GM21737 (cell line): ENCODE results near the gene FRYL.

Source experiments
- ATAC-seq: cut with Tn5 transposase; IDR thresholded peaks from one replicate; pipeline ENCODE4 v1.9.1; 2021; ENCODE audit warnings: mild to moderate bottlenecking, moderate library complexity; ENCODE audit not compliant: unreplicated experiment

FRYL gene

DNA sequence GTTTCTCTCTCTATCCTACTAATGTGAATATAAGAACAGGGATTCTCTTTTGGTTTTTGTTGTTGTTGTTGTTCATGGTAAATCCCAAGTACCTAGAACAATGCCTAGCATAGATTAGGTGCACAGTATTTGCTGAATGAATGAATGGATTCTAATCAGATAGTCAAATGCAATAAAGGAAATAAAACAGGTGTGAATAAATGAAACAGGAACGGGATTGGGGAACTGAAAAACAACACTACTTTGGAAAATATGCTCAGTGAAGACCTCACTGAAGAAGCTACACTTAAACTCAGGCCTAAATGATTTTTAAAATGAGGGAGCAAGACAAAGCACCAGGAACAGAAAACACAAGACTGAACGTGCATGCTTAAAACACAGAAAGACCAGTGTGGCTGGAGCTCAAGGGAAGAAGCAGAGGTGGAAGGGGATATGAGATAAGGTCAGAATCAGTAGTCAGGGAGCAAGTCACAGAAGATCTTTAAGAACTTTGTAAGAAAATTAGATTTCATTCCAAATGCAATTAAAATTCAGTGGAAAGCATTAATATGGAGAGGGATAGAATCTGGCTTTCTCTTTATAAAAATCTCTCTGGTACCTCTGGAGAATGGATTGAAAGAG lies 145.3 kb downstream of the FRYL start:
- no peak for ATAC-seq

DNA sequence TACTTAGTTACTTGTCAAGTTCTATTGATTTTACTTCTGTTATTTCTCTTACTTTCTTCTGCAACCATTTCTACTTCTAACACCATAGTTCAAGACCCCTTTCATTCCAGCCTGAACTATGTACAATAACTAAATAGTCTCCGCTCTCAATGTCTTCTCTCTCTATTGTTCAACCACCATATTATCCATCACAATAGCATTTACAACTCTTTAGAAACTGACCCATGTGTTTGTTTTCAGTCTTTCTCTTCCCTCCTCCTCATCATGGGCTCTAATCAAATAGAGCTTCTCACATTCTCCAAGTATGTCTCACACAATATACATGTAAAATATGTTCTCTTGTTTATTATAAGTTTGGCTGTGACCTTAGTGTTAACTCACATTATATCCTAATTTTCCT lies 146.4 kb downstream of the FRYL start:
- ATAC-seq, result no peak

DNA sequence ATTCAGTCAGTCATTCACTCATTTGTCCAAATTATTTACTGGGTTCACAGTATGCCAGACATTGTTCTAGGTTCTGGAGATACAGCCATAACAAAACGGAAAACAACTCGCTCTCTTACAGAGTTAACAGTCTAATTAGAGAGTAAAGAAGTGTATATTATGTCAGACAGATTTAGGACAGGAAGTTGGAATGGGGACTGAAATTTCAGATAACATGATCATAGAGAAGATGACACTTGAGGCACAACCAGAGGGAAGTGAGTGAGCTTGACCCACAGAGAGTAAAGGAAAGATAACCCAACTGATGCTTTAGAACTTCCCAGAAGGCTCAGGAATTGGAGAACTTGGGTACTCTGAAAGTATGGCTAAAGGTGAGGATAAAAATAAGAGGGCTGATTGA lies 150.6 kb downstream of the FRYL start:
- no peak for ATAC-seq

DNA sequence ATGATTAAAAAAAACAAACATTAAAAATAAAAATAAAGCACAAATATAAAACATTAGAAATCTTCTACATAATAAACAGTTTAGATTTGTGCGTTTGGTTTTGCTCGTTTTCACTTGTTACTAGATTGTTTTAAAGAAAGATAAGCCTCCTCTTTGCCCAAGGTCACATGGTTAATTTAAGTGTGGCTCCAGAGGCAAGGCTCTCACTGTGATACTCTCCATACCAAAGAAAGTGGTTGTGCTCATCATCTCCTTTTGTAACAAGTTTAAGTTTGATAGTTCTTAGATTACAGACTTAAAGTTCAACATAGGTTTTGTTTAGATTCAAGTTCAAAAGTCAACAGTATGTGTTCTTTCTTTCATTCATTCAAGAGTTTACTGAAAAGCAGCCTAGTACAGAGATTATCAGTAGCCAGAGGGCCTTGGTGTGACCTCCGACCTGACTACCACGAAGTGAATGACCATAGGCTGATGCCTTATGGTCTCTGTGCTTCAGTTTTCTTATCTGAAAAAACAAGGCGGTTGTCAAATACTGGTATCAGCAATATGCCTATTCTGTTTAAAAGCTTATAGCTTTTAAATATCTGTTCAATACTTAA lies 156.8 kb downstream of the FRYL start:
- no peak for ATAC-seq

DNA sequence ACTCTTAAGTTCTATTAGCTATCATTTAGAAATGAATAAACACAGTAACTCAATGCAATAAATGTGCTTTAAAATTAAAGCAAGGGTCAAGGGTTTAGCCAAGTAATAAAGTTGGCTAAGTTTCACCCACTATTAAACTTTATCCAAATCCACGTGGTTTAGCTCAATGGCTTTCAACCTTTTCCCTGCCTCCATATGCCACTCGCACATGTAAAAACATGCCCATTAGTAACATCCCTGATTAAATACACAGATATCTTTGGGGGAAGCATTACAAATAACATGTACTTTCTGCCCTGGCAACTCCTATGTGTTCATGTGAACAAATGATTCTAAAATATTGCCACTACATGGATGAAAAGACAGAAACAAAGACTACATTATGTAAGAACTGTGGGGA lies 159.2 kb downstream of the FRYL start:
- no peak for ATAC-seq

DNA sequence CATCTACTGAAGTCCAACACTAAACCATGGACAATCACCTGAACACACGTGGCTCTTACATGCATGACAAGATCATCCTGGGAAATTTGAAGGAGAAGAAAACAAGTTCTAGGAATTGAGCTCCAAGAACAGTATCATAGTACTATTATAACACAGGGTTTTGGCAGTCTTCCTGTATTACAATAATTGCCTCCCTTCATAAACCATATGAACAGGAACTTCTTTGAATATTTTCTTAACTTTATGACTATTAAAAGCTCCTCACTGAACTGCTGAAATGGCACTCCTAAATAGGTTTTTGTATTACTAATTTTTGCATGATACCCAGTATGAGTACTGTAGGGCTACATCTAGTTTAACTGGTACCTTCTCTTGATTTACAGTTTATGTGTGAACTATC lies 160.0 kb downstream of the FRYL start:
- ATAC-seq, result no peak

DNA sequence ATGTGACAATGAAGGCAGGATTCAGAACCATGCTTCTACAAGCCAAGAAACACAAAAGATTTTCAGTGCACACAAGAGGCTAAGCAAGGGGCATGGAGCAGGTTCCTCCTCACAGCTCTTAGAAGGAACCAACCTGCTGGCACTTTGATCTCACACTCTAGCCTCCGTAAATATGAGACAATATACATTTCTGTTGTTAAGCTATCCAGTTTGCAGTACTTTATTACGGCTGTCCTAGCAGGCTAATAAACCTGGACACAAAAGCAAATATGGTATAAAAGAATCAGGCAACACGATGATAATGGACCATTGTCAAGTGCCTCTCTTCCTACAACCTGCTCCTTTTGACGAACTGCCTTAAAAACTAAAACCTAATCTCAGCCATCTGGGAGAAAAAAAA lies 175.6 kb downstream of the FRYL start:
- ATAC-seq, result no peak

DNA sequence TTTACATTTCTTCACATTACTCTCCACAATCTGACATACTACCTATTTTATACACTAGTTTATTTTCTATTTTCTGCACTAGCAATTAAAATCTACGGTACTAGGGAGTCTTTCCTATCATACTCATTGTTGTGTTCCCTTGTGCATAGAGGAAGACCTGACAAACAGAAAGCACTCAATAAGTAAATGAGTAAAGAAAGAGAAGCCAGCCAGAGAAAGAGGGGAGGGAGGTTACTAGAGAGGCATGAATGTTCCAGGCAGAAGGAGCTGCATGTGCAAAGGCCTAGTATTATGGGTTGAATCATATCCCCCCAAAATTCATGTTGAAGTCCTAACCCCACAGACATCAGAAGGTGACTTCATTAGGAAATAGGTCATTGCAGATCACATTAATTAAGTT lies 176.0 kb downstream of the FRYL start:
- no peak for ATAC-seq

DNA sequence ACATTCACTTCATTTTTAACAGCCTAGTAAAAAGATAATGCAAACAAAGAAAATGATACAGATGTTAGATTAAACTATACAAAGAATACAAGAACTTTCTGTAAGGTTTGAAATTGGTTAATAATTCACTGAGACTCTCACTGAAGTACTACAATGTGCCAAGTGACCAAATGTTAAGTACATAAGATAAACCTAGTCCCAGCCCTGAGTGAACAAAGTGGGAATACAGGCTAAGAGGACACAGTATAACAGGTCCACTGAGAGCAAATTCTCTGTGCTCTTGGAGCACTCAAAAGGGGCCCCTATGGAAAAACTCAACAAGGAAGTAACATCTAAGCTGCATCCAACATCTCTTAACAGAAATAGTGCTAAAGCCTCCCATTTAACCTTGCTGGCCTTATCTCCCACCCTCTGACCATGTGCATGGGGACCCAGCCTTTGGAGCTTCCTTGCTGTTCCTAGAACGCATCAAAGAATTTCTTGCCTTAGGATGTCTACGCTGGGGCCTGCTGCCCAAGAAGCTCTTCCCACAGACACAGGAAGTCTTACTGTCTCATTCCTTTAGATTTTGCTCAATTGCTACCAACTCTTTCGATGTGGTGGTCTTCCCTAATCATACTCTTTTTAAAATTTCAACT lies 176.6 kb downstream of the FRYL start:
- ATAC-seq, result no peak

DNA sequence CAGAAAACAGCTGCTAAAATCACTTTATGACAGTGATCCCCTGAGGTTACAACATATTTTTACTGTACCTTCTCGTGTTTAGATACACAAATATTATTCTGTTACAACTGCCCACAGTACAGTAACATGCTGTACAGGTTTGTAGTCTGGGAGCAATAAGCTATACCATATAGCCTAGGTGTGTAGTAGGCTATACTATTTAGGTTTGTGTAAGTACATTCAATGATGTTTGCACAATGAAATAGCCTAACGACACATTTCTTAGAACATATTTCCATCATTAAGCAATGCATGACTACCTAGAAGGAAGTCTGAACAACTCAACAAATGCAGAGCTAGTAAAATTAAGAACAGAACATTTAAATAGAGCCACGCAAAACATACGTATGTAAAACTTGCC lies 177.3 kb downstream of the FRYL start:
- ATAC-seq, result no peak

DNA sequence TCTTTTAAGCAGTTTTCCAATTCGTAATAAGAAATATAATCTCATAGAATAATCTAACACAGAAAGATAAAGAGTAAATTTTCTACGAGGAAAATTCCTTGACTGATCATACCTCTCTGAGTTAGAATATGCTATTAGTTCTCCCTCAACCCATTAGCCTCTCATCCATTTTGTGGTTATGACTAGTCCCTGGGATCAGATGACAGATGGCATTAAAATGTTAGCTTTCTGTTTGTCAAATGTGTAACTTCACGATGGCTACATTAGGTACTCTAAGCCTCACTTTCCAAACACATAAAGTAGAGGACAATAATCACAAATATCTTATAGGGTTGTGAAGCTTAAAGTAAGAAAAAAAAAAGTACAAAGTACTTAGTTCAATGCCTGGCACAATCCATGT lies 177.9 kb downstream of the FRYL start:
- no peak for ATAC-seq

DNA sequence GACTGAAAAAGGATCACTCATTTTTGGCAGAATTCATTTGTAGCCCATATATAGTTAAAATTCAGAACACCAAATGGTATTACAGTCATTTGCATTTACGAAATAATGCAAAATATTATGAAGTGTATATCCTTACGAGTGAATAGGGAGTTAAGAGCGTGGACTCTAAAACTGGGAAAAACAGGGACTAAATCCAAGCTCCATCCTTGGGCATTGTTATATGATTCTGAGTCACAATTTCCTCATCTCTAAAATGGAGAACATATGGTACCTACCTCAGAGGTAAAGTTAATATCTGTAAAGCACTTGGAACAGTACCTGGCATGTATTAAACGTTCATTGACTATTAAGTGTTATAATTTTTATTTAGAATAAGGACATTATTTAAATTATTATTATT lies 183.7 kb downstream of the FRYL start:
- no peak for ATAC-seq

DNA sequence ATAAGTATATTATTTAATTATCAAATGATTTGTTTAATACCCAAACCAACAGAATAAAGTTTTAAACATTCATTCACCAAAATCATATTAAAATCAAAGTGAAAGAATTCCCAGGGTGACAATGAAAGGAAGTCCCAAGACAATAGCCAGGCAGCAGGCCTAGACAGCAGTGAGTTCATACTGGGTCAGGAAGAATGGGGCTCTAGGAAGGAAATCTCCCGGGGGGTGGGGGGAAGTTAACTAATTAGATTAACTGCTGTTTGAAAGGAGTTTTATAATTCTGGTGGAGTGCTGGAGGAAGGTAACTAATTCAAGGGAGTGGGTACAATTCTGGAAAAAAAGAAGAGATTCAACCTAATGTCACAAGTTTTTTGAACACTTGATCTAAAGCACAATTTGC lies 185.9 kb downstream of the FRYL start:
- ATAC-seq, result no peak

DNA sequence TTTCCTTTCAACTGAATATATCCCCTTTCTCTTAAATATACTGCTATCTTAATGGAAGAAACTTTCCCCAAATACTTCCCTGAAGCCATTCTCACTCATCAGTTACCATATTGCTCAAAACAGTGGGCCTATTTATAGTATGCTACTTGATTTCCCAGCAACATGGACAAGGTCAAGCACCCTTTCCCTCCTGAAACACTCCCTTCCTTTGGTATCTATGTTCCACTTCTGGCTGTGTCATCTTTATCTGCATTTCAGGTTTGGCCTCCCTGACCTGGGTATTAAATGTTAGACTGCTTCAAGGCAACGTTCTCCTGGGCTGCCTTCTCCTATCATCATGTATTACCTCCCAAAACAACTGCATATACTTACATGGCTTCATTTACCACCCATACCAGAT lies 188.7 kb downstream of the FRYL start:
- ATAC-seq, result no peak

DNA sequence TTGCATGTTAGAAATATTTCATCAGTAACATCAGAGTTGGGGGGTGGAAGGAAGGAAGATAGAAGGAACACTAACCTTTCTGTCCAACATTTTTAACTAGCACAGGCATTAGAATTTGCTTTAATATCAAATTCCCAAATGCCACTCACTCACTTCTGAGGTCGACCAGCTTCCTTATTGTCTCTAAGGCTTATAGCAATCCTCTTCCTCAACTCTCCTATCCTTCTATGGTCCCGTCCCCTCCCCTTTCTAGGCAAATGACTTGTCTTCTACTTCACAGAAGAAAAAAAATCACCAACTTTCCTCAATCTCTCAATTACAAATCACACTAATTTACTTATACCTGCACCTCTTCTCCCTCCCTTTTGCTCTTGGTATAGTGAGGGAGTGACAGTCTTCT lies 189.2 kb downstream of the FRYL start:
- no peak for ATAC-seq

DNA sequence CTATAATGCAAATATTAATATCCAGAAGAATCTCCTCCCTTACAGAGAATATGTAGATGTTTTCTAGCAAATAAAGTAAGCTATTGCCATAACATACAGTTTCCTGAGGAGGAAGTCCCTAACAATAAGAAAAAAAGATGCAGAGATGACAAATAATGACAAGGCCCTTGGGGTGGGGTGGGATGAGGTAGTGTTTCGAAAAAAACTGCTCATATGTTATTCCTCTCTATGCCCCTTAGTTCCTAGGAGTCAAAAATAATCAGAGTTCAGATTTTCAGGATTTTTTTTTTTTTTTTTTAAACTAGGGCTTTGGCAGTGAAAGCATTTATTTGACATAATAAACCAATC lies 191.0 kb downstream of the FRYL start:
- ATAC-seq, result no peak

DNA sequence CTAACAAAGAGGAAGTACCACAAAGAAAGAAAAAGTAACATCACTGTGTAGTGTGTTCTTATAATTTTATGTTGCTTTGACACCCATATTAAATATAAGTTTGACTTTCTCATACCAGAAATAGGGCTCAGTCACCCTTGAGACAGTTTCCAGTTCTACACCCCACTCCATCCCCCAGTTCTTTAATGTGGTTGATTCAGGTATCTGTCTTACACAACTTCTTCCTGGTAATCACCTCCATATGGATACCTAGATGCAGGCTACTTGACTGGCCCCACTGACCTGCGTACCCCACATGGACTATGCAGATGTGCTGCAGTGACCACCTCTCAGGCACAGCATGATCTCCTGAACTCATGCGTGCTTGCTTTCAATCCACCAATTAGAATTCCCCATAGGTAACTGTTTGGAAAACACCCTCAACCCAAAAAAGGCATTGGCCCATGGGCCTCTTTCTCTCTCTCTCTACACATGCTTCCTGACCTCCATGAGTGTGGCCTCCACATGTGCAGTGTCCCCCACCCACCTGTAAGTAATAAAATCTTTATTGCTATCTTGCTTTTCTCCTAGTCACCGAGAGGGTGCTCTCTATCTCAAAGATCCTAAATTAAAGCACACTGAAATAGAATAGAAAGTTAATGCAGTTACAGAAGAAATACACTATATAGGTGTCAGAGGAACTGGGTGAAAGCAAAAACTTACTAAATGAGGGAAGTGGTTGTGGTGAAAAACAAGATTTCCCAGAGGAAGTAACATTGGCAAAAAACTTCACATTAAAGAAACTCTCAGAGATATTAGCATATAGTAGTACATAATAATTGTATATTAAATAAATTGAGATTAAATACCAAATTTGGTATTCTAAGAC lies 191.6 kb downstream of the FRYL start:
- ATAC-seq, result no peak

DNA sequence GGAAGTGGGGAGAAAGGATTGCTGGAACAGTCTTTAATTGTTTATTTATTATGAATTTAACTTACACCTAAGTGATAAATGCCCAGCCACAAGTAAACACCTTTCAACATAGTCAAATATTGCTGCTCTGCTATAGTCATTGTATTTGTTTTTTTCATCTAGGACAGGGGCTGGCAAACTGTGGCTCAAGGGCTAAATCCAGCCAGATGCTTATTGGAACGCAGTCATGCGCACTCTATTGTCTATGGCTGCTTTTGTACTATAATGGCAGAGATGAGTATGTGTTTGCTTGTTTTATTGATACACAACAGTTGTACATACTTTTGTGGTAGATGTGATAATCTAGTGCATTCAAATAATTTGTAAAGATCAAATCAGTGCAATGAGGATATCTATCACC lies 194.7 kb downstream of the FRYL start:
- ATAC-seq, result no peak

DNA sequence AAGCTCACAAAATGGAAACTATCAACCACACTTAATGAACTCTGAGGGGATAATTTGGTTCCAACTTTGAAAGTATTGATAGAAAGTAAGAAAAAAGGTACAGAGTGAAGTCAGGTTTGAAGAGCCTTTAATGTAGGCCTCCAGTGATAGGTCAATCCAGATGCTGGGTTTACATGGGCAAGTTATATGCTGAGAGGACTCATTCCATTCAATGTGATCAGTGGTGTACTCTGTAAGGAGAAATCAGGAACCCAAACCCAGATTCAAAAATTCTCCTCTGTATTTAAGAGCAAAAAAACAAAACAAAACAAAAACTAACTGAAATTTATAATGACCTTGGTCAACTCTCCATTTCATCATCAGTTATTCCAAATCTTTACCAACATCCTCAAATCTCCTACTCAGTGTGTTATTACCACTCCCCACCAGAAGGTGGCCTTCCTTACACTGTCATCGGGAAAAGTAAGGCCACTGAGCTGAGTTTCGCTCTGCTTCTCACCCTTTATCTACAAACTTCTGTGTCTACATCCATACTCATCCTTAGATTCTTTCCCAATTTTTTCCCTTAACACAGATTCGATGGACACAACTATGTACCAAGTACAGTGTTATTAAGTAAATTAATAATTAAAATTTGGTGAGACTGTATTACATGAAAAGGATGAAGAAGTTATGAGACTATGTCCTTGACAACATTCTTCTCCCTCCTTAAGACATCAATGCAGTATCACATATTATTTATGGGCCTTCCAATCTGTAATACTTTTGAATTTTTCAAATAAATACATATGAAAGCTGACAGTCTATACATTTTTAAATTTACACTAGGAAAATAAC lies 201.7 kb downstream of the FRYL start:
- peak; percentile 70 for ATAC-seq

DNA sequence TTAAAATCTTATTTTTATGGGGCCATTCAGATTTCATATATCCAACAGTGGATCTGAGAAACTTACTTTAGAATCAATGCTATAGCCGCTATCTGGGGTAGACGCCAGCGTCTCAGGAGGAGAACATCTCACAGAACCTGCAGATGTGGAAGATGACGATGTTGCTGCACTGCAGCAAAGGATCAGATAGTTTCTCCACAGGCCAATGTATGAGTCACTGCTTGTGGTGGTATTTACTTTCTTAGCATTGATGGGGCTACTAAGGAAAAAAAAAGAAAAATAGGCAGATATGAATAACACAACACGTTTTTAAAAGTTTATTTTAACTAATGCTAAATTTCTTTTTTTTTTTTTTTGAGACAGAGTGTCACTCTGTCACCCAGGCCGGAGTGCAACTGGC lies 204.1 kb downstream of the FRYL start:
- no peak for ATAC-seq

DNA sequence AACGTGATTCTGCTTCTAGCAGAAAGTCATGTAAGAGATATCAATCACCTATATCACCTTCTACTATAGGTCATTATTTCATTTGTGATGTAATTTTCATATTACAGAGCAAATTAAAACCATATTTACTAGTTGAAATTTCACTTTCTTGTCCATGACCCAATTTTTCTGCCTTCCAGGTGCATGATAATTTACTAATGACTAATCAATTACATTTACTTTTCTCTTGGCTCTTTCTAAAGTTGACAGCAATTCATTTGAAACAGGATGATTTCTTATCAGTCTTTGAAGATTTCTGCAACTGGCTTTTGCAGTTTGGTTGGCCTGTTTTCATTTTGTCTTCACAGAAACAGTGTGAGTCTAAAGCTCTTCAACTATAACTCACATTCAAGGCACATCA lies 208.6 kb downstream of the FRYL start:
- no peak for ATAC-seq
